Neural crest cell (in vitro differentiated cells): ENCODE data around the gene DNAJC27. TPM values are rescaled to one million over a fixed set of nuclear protein-coding genes. Genes with fewer than 3 reads are reported as not detected.

ENCODE experiments used
- DNase-seq: peaks from one replicate; pipeline ENCODE4 v3.0.0; 2021; ENCODE audit warnings: low read depth, mixed read lengths, low spot score
- H3K27ac Mint-ChIP-seq: one replicate; pipeline ENCODE4 v1.8.0; 2021; ENCODE audit warnings: mild to moderate bottlenecking, mixed read lengths; ENCODE audit not compliant: unreplicated experiment
- H3K27me3 Mint-ChIP-seq: 2 replicates; pipeline ENCODE4 v1.8.0; 2021; ENCODE audit warnings: low read depth, mild to moderate bottlenecking, mixed read lengths
- H3K36me3 Mint-ChIP-seq: 2 replicates; pipeline ENCODE4 v1.8.0; 2021; ENCODE audit warnings: low read depth, mild to moderate bottlenecking, mixed read lengths
- H3K4me1 Mint-ChIP-seq: 2 replicates; pipeline ENCODE4 v1.8.0; 2021; ENCODE audit warnings: mixed read lengths
- H3K4me3 Mint-ChIP-seq: one replicate; pipeline ENCODE4 v1.8.0; 2021; ENCODE audit warnings: mild to moderate bottlenecking, mixed read lengths
- H3K9me3 Mint-ChIP-seq: 2 replicates; pipeline ENCODE4 v1.8.0; 2021; ENCODE audit warnings: mixed read lengths
- CTCF ChIP-seq: fragments of 200-600 bp; sonication (generic); conservative IDR thresholded peaks from 2 replicates; pipeline ENCODE4 v1.5.0; 2021; ENCODE audit warnings: antibody characterized with exemption, mild to moderate bottlenecking
- total RNA-seq: library from RNA; stranded (reverse); gene quantifications from 2 replicates; pipeline ENCODE4 v1.2.1, GENCODE V29; 2021

DNAJC27 gene
- total RNA-seq, 1 donor from 2014 or later: 8.1 TPM

- DNase-seq: no peak
- no peaks in the 10 kb centered on the region for H3K9me3 Mint-ChIP-seq
- H3K36me3 Mint-ChIP-seq: no peaks in the 10 kb centered on the region
- no peak overlapping the region for H3K27ac Mint-ChIP-seq
- peaks cover 9% of the 10 kb centered on the region for H3K4me1 Mint-ChIP-seq
- TF ChIP-seq CTCF: no peak
- H3K4me3 Mint-ChIP-seq: no peak overlapping the region
- no peaks in the 10 kb centered on the region for H3K27me3 Mint-ChIP-seq
These were observed 5.9 kb upstream of the DNAJC27 start for GRCh38 chr2:24977631-24978030.

- Mint-ChIP-seq H3K9me3 (no peaks in the 10 kb centered on the region), H3K4me3 (peak overlapping the region; percentile 73), H3K36me3 (no peaks in the 10 kb centered on the region), H3K27me3 (no peaks in the 10 kb centered on the region), H3K27ac (no peak overlapping the region), H3K4me1 (peaks cover 28% of the 10 kb centered on the region)
- DNase-seq: no peak
- TF ChIP-seq CTCF: no peak
These were observed 2.1 kb upstream of the DNAJC27 start for GRCh38 chr2:24973812-24974211.

DNA sequence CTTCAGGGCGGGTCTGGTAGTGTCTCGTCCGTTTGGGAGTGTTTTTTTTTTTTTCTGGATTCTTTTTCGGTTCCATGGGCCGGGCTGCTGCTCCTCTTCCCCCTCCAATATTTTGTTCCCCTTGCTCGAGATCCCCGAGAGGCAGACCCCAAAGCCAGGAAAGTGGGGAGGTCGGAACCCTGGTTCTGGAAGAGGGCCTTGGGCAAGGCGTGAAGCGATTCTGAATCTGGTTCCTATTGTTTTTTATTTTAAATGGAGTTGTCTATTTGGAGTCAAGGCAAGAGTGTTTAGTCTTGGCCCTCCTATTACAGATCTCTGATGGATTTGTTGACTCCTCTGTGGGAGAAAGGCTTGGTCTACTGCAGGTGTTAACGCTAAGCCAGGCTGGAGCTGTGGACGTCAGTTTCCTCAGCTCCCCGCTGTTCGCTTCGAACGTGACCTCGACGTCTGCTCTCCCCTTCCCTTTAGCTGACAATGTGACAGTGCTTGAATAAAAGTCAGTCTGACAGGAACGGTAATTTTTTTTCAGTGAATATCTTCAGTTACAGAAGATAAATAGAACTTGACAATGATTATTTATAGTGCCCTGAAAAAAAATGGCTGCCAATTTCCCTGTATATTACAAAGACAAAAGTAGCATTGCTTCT, 683 bp upstream of the DNAJC27 start:
- Mint-ChIP-seq H3K9me3 (no peaks in the 10 kb centered on the region), H3K4me3 (peak overlapping the region; percentile 99), H3K36me3 (no peaks in the 10 kb centered on the region), H3K4me1 (peaks cover 29% of the 10 kb centered on the region), H3K27ac (peak overlapping the region; percentile 100), H3K27me3 (no peaks in the 10 kb centered on the region)
- TF ChIP-seq CTCF: no peak
- DNase-seq: peak; percentile 13

GRCh38 chr2:24971286-24971535, 544 bp downstream of the DNAJC27 start:
- DNase-seq: no peak
- no peak for TF ChIP-seq CTCF
- H3K4me1 Mint-ChIP-seq: peaks cover 29% of the 10 kb centered on the region
- no peaks in the 10 kb centered on the region for H3K36me3 Mint-ChIP-seq
- H3K27ac Mint-ChIP-seq: peak overlapping the region; percentile 100
- H3K27me3 Mint-ChIP-seq: no peaks in the 10 kb centered on the region
- peak overlapping the region; percentile 99 for H3K4me3 Mint-ChIP-seq
- no peaks in the 10 kb centered on the region for H3K9me3 Mint-ChIP-seq

DNA sequence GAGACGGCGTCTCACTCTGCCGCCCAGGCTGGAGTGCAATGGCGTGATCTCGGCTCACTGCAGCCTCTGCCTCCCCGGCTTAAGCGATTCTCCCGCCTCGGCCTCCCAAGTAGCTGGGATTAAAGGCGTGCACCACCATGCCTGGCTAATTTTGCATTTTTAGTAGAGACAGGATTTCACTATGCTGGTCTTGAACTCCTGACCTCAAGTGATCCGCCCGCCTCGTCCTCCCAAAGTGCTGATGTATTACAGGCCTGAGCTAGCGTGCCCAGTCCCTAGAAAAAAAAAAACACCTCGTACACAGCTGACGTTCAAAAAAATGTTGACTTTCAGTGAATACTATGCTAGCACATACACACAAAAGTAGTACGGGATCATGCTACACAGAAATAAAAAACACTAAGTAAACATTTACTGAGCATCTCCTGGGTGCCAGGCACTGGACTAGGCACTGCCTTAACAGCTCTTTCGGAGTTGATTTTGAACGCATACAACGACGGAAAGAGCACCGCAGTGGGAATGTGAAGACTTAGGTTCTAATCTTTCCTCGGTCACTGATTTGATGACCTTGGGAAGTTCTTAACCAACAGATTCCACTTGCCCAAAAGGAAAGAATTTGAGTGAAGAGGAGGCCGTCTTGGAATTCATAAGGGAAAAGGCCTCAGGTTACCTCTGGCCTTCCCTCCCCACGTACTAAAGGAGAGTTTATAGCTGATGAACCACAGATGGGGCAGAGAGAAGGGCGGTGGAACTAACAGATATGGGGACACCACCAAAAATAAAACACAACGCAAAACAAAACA, 1.1 kb downstream of the DNAJC27 start:
- Mint-ChIP-seq H3K27me3 (no peaks in the 10 kb centered on the region), H3K9me3 (no peaks in the 10 kb centered on the region), H3K36me3 (no peaks in the 10 kb centered on the region), H3K4me1 (peaks cover 29% of the 10 kb centered on the region), H3K4me3 (peak overlapping the region; percentile 99), H3K27ac (peak overlapping the region; percentile 100)
- no peak for TF ChIP-seq CTCF
- DNase-seq: no peak
